ENCODE results near the gene SLC36A3. TPM values are rescaled to one million over a fixed set of nuclear protein-coding genes. Genes with fewer than 3 reads are reported as not detected.
"Not testable (repeated sequence)": the region's sequence is repeated elsewhere in the genome, so short reads cannot be mapped to it uniquely, and the experiment has no call there.

The SLC36A3 gene
- total and polyA plus RNA-seq, 7 experiments from 2014 or later, result not detected

GRCh38 chr5:151309821-151310220, 6.3 kb upstream of the SLC36A3 start:
- CTCF ChIA-PET; H3K27ac ChIP-seq (ENCODE audit: low read depth, low read length); H3K36me3 ChIP-seq (ENCODE audit: control insufficient read depth in 2 of 3, insufficient read depth in 3 of 3, low read length in 3 of 3); H3K4me3 Mint-ChIP-seq; H3K4me1 ChIP-seq (ENCODE audit: control insufficient read depth in 2 of 2, insufficient read depth in 2 of 2, low read length in 2 of 2); DNase-seq; H3K9me3 ChIP-seq (ENCODE audit: control insufficient read depth in 2 of 3, low read length in 3 of 3); POLR2A ChIA-PET; H3K4me3 ChIP-seq (ENCODE audit: low read length); H3K27me3 ChIP-seq (ENCODE audit: control insufficient read depth in 2 of 2, insufficient read depth in 2 of 2, low read length in 2 of 2); ATAC-seq; H3K27ac Mint-ChIP-seq; H3K4me1 Mint-ChIP-seq: not testable (repeated sequence)
- peaks cover 9 to 23% (median 13%) of the 10 kb centered on the region in 11 donors for H3K9me3 Mint-ChIP-seq
- intact Hi-C loops (cut with micrococcal nuclease), result loop anchor here in 1 of 2 donors (10.0 kb wide), 1 partner anchor 145 kb away; no protein-coding TSS in a partner anchor
- H3K36me3 Mint-ChIP-seq, result peaks cover 0 to 13% (median 5%) of the 10 kb centered on the region in 5 donors
- H3K27me3 Mint-ChIP-seq, result peaks cover 0 to 31% (median 23%) of the 10 kb centered on the region in 5 donors

- Mint-ChIP-seq H3K9me3 (peaks cover 9 to 23% (median 13%) of the 10 kb centered on the region in 11 donors), H3K36me3 (peaks cover 0 to 13% (median 5%) of the 10 kb centered on the region in 5 donors), H3K27me3 (peaks cover 0 to 32% (median 25%) of the 10 kb centered on the region in 5 donors)
- H3K4me1 Mint-ChIP-seq; intact Hi-C loops (cut with micrococcal nuclease); H3K36me3 ChIP-seq (ENCODE audit: control insufficient read depth in 2 of 3, insufficient read depth in 3 of 3, low read length in 3 of 3); H3K4me1 ChIP-seq (ENCODE audit: control insufficient read depth in 2 of 2, insufficient read depth in 2 of 2, low read length in 2 of 2); DNase-seq; H3K27me3 ChIP-seq (ENCODE audit: control insufficient read depth in 2 of 2, insufficient read depth in 2 of 2, low read length in 2 of 2); H3K9me3 ChIP-seq (ENCODE audit: control insufficient read depth in 2 of 3, low read length in 3 of 3); H3K4me3 Mint-ChIP-seq; H3K27ac ChIP-seq (ENCODE audit: low read depth, low read length); H3K4me3 ChIP-seq (ENCODE audit: low read length); POLR2A ChIA-PET; ATAC-seq; H3K27ac Mint-ChIP-seq; CTCF ChIA-PET: not testable (repeated sequence)
Observed at GRCh38 chr5:151309266-151309665, 5.7 kb upstream of the SLC36A3 start.

GRCh38 chr5:151298063-151298855, 5.3 kb downstream of the SLC36A3 start:
- Histone ChIP-seq H3K9me3 (ENCODE audit: control insufficient read depth in 2 of 3, low read length in 3 of 3) (no peaks in the 10 kb centered on the region), H3K4me1 (ENCODE audit: control insufficient read depth in 2 of 2, insufficient read depth in 2 of 2, low read length in 2 of 2) (no peaks in the 10 kb centered on the region), H3K27ac (ENCODE audit: low read depth, low read length) (no peak overlapping the region), H3K36me3 (ENCODE audit: control insufficient read depth in 2 of 3, insufficient read depth in 3 of 3, low read length in 3 of 3) (no peaks in the 10 kb centered on the region), H3K4me3 (ENCODE audit: low read length) (no peak overlapping the region), H3K27me3 (ENCODE audit: control insufficient read depth in 2 of 2, insufficient read depth in 2 of 2, low read length in 2 of 2) (no peaks in the 10 kb centered on the region)
- intact Hi-C loops (cut with micrococcal nuclease), result loop anchor here in 1 of 2 donors (1.0 to 5.0 kb wide), 2 partner anchors 76 to 133 kb away; partner anchors contain the start of gene CCDC69
- Mint-ChIP-seq H3K4me1 (peaks cover 0 to 9% (median 0%) of the 10 kb centered on the region in 7 donors), H3K36me3 (no peaks in the 10 kb centered on the region), H3K4me3 (no peak overlapping the region), H3K27ac (no peak overlapping the region), H3K27me3 (peaks cover 8 to 35% (median 26%) of the 10 kb centered on the region in 5 donors), H3K9me3 (peaks cover 0 to 2% (median 0%) of the 10 kb centered on the region in 11 donors)
- no peak for ATAC-seq
- POLR2A ChIA-PET, result no interaction called here
- DNase-seq, result peak in 3 of 9 donors; percentile 10 to 21 (median 14)
- CTCF ChIA-PET, result interaction anchor here (1.5 kb wide), 1 partner anchor 246 kb away, joined by 3 read pairs; no protein-coding TSS in a partner anchor

GRCh38 chr5:151296974-151297373, 6.6 kb downstream of the SLC36A3 start:
- no peak for ATAC-seq
- POLR2A ChIA-PET, result no interaction called here
- DNase-seq, result no peak
- Histone ChIP-seq H3K9me3 (ENCODE audit: control insufficient read depth in 2 of 3, low read length in 3 of 3) (no peaks in the 10 kb centered on the region), H3K4me3 (ENCODE audit: low read length) (no peak overlapping the region), H3K27me3 (ENCODE audit: control insufficient read depth in 2 of 2, insufficient read depth in 2 of 2, low read length in 2 of 2) (no peaks in the 10 kb centered on the region), H3K27ac (ENCODE audit: low read depth, low read length) (no peak overlapping the region), H3K4me1 (ENCODE audit: control insufficient read depth in 2 of 2, insufficient read depth in 2 of 2, low read length in 2 of 2) (no peaks in the 10 kb centered on the region), H3K36me3 (ENCODE audit: control insufficient read depth in 2 of 3, insufficient read depth in 3 of 3, low read length in 3 of 3) (no peaks in the 10 kb centered on the region)
- H3K36me3 Mint-ChIP-seq, result no peaks in the 10 kb centered on the region
- H3K4me1 Mint-ChIP-seq, result peaks cover 0 to 9% (median 0%) of the 10 kb centered on the region in 7 donors
- H3K27me3 Mint-ChIP-seq, result peaks cover 8 to 30% (median 21%) of the 10 kb centered on the region in 5 donors
- H3K9me3 Mint-ChIP-seq, result peaks cover 0 to 2% (median 0%) of the 10 kb centered on the region in 11 donors
- H3K27ac Mint-ChIP-seq, result no peak overlapping the region
- intact Hi-C loops (cut with micrococcal nuclease), result loop anchor here in 1 of 2 donors (5.0 kb wide), 1 partner anchor 75 kb away; the partner anchor contains the start of gene CCDC69
- CTCF ChIA-PET, result interaction anchor here (0.7 to 1.5 kb wide), 2 partner anchors 180 to 244 kb away, joined by 3 read pairs; no protein-coding TSS in a partner anchor
- no peak overlapping the region for H3K4me3 Mint-ChIP-seq

GRCh38 chr5:151296478-151296830, 7.1 kb downstream of the SLC36A3 start:
- no peaks in the 10 kb centered on the region for H3K36me3 Mint-ChIP-seq
- Histone ChIP-seq H3K4me3 (ENCODE audit: low read length) (no peak overlapping the region), H3K9me3 (ENCODE audit: control insufficient read depth in 2 of 3, low read length in 3 of 3) (no peaks in the 10 kb centered on the region), H3K27ac (ENCODE audit: low read depth, low read length) (no peak overlapping the region), H3K27me3 (ENCODE audit: control insufficient read depth in 2 of 2, insufficient read depth in 2 of 2, low read length in 2 of 2) (no peaks in the 10 kb centered on the region), H3K4me1 (ENCODE audit: control insufficient read depth in 2 of 2, insufficient read depth in 2 of 2, low read length in 2 of 2) (no peaks in the 10 kb centered on the region), H3K36me3 (ENCODE audit: control insufficient read depth in 2 of 3, insufficient read depth in 3 of 3, low read length in 3 of 3) (no peaks in the 10 kb centered on the region)
- H3K4me3 Mint-ChIP-seq, result no peak overlapping the region
- ATAC-seq (no peak), DNase-seq (no peak)
- H3K27ac Mint-ChIP-seq, result no peak overlapping the region
- CTCF ChIA-PET, result no interaction called here
- H3K27me3 Mint-ChIP-seq, result peaks cover 8 to 26% (median 18%) of the 10 kb centered on the region in 5 donors
- intact Hi-C loops (cut with micrococcal nuclease), result loop anchor here in 1 of 2 donors (5.0 kb wide), 1 partner anchor 74 kb away; the partner anchor contains the start of gene CCDC69
- H3K4me1 Mint-ChIP-seq, result peaks cover 0 to 9% (median 0%) of the 10 kb centered on the region in 7 donors
- POLR2A ChIA-PET, result no interaction called here
- peaks cover 0 to 2% (median 0%) of the 10 kb centered on the region in 11 donors for H3K9me3 Mint-ChIP-seq

GRCh38 chr5:151295791-151296477, 7.6 kb downstream of the SLC36A3 start:
- no peak overlapping the region for H3K27ac Mint-ChIP-seq
- Histone ChIP-seq H3K9me3 (ENCODE audit: control insufficient read depth in 2 of 3, low read length in 3 of 3) (no peaks in the 10 kb centered on the region), H3K4me3 (ENCODE audit: low read length) (no peak overlapping the region), H3K27me3 (ENCODE audit: control insufficient read depth in 2 of 2, insufficient read depth in 2 of 2, low read length in 2 of 2) (no peaks in the 10 kb centered on the region), H3K27ac (ENCODE audit: low read depth, low read length) (no peak overlapping the region), H3K36me3 (ENCODE audit: control insufficient read depth in 2 of 3, insufficient read depth in 3 of 3, low read length in 3 of 3) (no peaks in the 10 kb centered on the region), H3K4me1 (ENCODE audit: control insufficient read depth in 2 of 2, insufficient read depth in 2 of 2, low read length in 2 of 2) (no peaks in the 10 kb centered on the region)
- no peak overlapping the region for H3K4me3 Mint-ChIP-seq
- H3K27me3 Mint-ChIP-seq, result peaks cover 8 to 21% (median 13%) of the 10 kb centered on the region in 5 donors
- peaks cover 0 to 9% (median 0%) of the 10 kb centered on the region in 7 donors for H3K4me1 Mint-ChIP-seq
- peaks cover 0 to 4% (median 0%) of the 10 kb centered on the region in 11 donors for H3K9me3 Mint-ChIP-seq
- POLR2A ChIA-PET, result no interaction called here
- intact Hi-C loops (cut with micrococcal nuclease), result loop anchor here in 1 of 2 donors (5.0 kb wide), 1 partner anchor 74 kb away; the partner anchor contains the start of gene CCDC69
- ATAC-seq (peak; percentile 26), DNase-seq (no peak)
- no peaks in the 10 kb centered on the region for H3K36me3 Mint-ChIP-seq
- CTCF ChIA-PET, result no interaction called here

All from naive thymus-derived CD4-positive, alpha-beta T cell (primary cell).